HepG2 (cell line): ENCODE results near the gene MSI2. TPM values are rescaled to one million over a fixed set of nuclear protein-coding genes. Genes with fewer than 3 reads are reported as not detected.
A peak's percentile ranks its signal among the peaks of the same experiment; 100 is the strongest.

Experiments
- ATF2 ChIP-seq: sonication (generic); formaldehyde crosslinking; IDR thresholded peaks from 2 replicates; pipeline ENCODE4 v1.4.0; 2020; ENCODE audit warnings: missing genetic modification reagents
- FOXO1 ChIP-seq: sonication (generic); formaldehyde crosslinking; IDR thresholded peaks from 2 replicates; pipeline ENCODE4 v1.4.0; 2020; ENCODE audit warnings: missing genetic modification reagents
- GABPA ChIP-seq, 2 experiments: IDR thresholded peaks; 2 replicates each; pipeline ENCODE4 v1.6.1; 2011 to 2016; ENCODE audit warnings: low read depth in 2 of 2, low read length in 1 of 2, missing biosample characterization in 1 of 2, missing genetic modification characterization in 1 of 2
- GFI1 ChIP-seq: sonication (generic); formaldehyde crosslinking; IDR thresholded peaks from 2 replicates; pipeline ENCODE4 v1.5.0; 2020; ENCODE audit warnings: missing genetic modification reagents, mild to moderate bottlenecking, borderline replicate concordance
- HBP1 ChIP-seq: IDR thresholded peaks from 2 replicates; pipeline ENCODE4 v1.6.1; 2016; ENCODE audit warnings: low read depth, control low read depth
- HNF4G ChIP-seq, 2 experiments: sonication (generic) in 1 of 2; formaldehyde crosslinking in 1 of 2; IDR thresholded peaks; 2 replicates each; pipeline versions ENCODE4 v1.4.0 to v1.6.1; 2011 to 2020; ENCODE audit warnings: borderline replicate concordance in 2 of 2, low read depth in 2 of 2, mild to moderate bottlenecking in 2 of 2, low read length in 1 of 2, missing genetic modification reagents in 1 of 2, moderate library complexity in 1 of 2
- HOMEZ ChIP-seq: IDR thresholded peaks from 2 replicates; pipeline ENCODE4 v1.6.1; 2016; ENCODE audit warnings: low read depth
- MXD3 ChIP-seq: IDR thresholded peaks from 2 replicates; pipeline ENCODE4 v1.6.1; 2016; ENCODE audit warnings: mild to moderate bottlenecking, missing biosample characterization, missing genetic modification reagents
- PHB2 ChIP-seq: fragments of 450-650 bp; IDR thresholded peaks from 2 replicates; pipeline ENCODE4 v1.6.1; 2018; ENCODE audit not compliant: partially characterized antibody
- PRPF4 ChIP-seq: fragments of 200-400 bp; formaldehyde crosslinking; IDR thresholded peaks from 2 replicates; pipeline ENCODE4 v1.6.1; 2016; ENCODE audit warnings: low read length, low read depth; ENCODE audit not compliant: poor library complexity, severe bottlenecking
- SALL1 ChIP-seq: sonication (generic); formaldehyde crosslinking; IDR thresholded peaks from 2 replicates; pipeline ENCODE4 v1.8.0; 2022; ENCODE audit warnings: mild to moderate bottlenecking, missing genetic modification reagents
- SIX1 ChIP-seq: sonication (generic); formaldehyde crosslinking; IDR thresholded peaks from 2 replicates; pipeline ENCODE4 v1.4.0; 2020; ENCODE audit warnings: missing genetic modification reagents, borderline replicate concordance
- SKIL ChIP-seq: sonication (generic); formaldehyde crosslinking; IDR thresholded peaks from 2 replicates; pipeline ENCODE4 v1.8.0; 2022; ENCODE audit warnings: missing genetic modification reagents, mild to moderate bottlenecking, moderate library complexity, borderline replicate concordance
- THAP11 ChIP-seq: IDR thresholded peaks from 2 replicates; pipeline ENCODE4 v1.6.1; 2016; ENCODE audit warnings: missing biosample characterization, missing genetic modification reagents
- ZBTB21 ChIP-seq: sonication (generic); formaldehyde crosslinking; IDR thresholded peaks from 2 replicates; pipeline ENCODE4 v1.4.0; 2020; ENCODE audit warnings: missing genetic modification reagents
- ZNF12 ChIP-seq: sonication (generic); formaldehyde crosslinking; IDR thresholded peaks from 2 replicates; pipeline ENCODE4 v1.5.0; 2020; ENCODE audit warnings: missing genetic modification reagents
- ZNF121 ChIP-seq: sonication (generic); formaldehyde crosslinking; IDR thresholded peaks from 2 replicates; pipeline ENCODE4 v1.5.0; 2020; ENCODE audit warnings: mild to moderate bottlenecking, missing genetic modification reagents
- ZNF143 ChIP-seq: sonication (generic); formaldehyde crosslinking; IDR thresholded peaks from 2 replicates; pipeline ENCODE4 v1.4.0; 2020; ENCODE audit warnings: missing genetic modification reagents
- ZNF264 ChIP-seq: sonication (generic); formaldehyde crosslinking; IDR thresholded peaks from 2 replicates; pipeline ENCODE4 v1.4.0; 2020; ENCODE audit warnings: missing genetic modification reagents
- ZNF331 ChIP-seq: sonication (generic); formaldehyde crosslinking; IDR thresholded peaks from 2 replicates; pipeline ENCODE4 v1.4.0; 2020; ENCODE audit warnings: missing genetic modification reagents
- polyA plus RNA-seq, 8 experiments: library from polyadenylated mRNA; depleted of rRNA in 3 of 8; stranded (reverse) in 7 of 8; unstranded in 1 of 8; fragments of >200 nt; fragmentation: Illumina TruSeq in 4 of 8; extraction: Trizol in 4 of 8; gene quantifications; 2 replicates each; pipeline versions ENCODE4 v1.2.1 to v1.2.3, GENCODE V29; 2011 to 2016; ENCODE audit warnings: low read depth in 4 of 8, missing spikeins in 1 of 8, mixed read lengths in 1 of 8; ENCODE audit not compliant: insufficient read depth in 1 of 8
- total RNA-seq, 5 experiments: library from RNA; depleted of rRNA; stranded (reverse); fragments of >200 nt; fragmentation: Illumina TruSeq; extraction: Trizol; gene quantifications; 2 replicates each; pipeline ENCODE4 v1.2.3, GENCODE V29; 2016; ENCODE audit warnings: low read depth in 1 of 5

MSI2 gene
- total and polyA plus RNA-seq, 2 of the 13 experiments (the other 11 are each of a cell fraction or from before 2014, with no cell fraction given), result 77.5 to 78.4 TPM

- TF ChIP-seq HBP1 (CRISPR knock-in tag), result no peak
- peak; percentile 72; the same call in 1 of the 2 replicates for TF ChIP-seq ZNF264 (CRISPR knock-in tag)
- no peak for TF ChIP-seq PHB2
- 0 out of 2 replicates have a peak, but pooled peaks have one; percentile 8 for TF ChIP-seq ZNF12
- peak; percentile 61; the same call in 1 of the 2 replicates for TF ChIP-seq HNF4G (IDR thresholded peaks at IDR 0.05; ENCODE audit: borderline replicate concordance, low read depth, low read length)
- TF ChIP-seq HNF4G (CRISPR knock-in tag; IDR thresholded peaks at IDR 0.05; ENCODE audit: borderline replicate concordance, low read depth), result 0 out of 2 replicates have a peak, but pooled peaks have one; percentile 26
- peak; percentile 90 for TF ChIP-seq ATF2 (CRISPR knock-in tag)
- TF ChIP-seq HOMEZ (CRISPR knock-in tag), result peak; percentile 59; the same call in 1 of the 2 replicates
- TF ChIP-seq SIX1 (CRISPR knock-in tag), result peak; percentile 73; the same call in 1 of the 2 replicates
- peak; percentile 73 for TF ChIP-seq GFI1 (CRISPR knock-in tag)
- no peak; the same call in 1 of the 2 replicates for TF ChIP-seq ZNF121
- TF ChIP-seq SALL1, result peak; percentile 59; the same call in 1 of the 2 replicates
- TF ChIP-seq FOXO1 (CRISPR knock-in tag), result peak; percentile 14; the same call in 1 of the 2 replicates
- no peak for TF ChIP-seq SKIL
- 0 out of 2 replicates have a peak, but pooled peaks have one; percentile 33 for TF ChIP-seq ZNF331 (CRISPR knock-in tag)
- TF ChIP-seq ZNF143 (CRISPR knock-in tag), result no peak
- no peak for TF ChIP-seq PRPF4
- no peak for TF ChIP-seq MXD3 (CRISPR knock-in tag)
- TF ChIP-seq THAP11 (CRISPR knock-in tag), result peak; percentile 41; the same call in 1 of the 2 replicates
- peak; percentile 25; the same call in 1 of the 2 replicates for TF ChIP-seq ZBTB21 (CRISPR knock-in tag)
- TF ChIP-seq GABPA (IDR thresholded peaks at IDR 0.05; ENCODE audit: low read depth, low read length), result no peak
- TF ChIP-seq GABPA (CRISPR knock-in tag; IDR thresholded peaks at IDR 0.05; ENCODE audit: low read depth), result no peak
Measured at GRCh38 chr17:57370037-57370581, 113.8 kb downstream of the MSI2 start (continued).
